Measurements from ENCODE around the gene CYP26B1.

The CYP26B1 gene

DNA sequence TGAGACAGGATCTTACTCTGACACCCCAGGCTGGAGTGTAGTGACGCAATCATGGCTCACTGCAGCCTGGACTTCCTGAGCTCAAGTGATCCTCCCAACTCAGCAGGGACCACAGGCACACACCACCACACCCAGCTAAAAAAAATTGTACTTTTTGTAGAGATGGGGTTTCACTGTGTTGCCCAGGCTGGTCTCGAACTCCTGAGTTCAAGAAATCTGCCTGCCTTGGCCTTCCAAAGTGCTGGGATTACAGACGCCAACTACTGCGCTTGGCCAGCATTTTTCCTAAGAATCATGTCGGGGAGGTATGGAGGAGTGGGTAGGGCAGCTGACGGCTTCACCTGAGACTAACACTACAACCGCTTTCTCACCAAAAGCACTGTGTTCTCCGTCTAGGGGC, 50.4 kb downstream of the CYP26B1 start:
- Histone ChIP-seq H3K27ac (no peak overlapping the region), H3K4me3 (no peak overlapping the region)
- DNase-seq (ENCODE audit: low spot score) = peak; percentile 58
- TF ChIP-seq, protein P1, sequence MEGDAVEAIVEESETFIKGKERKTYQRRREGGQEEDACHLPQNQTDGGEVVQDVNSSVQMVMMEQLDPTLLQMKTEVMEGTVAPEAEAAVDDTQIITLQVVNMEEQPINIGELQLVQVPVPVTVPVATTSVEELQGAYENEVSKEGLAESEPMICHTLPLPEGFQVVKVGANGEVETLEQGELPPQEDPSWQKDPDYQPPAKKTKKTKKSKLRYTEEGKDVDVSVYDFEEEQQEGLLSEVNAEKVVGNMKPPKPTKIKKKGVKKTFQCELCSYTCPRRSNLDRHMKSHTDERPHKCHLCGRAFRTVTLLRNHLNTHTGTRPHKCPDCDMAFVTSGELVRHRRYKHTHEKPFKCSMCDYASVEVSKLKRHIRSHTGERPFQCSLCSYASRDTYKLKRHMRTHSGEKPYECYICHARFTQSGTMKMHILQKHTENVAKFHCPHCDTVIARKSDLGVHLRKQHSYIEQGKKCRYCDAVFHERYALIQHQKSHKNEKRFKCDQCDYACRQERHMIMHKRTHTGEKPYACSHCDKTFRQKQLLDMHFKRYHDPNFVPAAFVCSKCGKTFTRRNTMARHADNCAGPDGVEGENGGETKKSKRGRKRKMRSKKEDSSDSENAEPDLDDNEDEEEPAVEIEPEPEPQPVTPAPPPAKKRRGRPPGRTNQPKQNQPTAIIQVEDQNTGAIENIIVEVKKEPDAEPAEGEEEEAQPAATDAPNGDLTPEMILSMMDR (IDR thresholded peaks at IDR 0.05) = no peak

DNA sequence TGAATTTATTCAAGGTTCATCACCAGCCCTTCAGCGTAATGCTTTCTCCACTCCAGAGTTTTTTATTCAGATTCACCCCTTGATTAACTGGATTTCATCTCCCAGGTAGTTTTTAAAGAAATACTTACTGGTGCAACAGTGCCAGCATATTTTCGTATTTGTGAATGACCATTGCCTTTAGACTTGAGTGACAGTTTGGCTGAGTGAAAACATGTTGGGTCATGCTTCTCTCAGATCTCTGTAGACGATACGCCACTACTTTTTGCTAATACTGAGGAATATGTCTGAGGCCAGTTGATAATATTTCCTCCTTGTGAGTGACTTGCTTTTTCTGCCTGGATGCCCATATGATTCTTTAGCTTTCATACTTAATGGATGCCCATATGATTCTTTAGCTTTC, 51.5 kb downstream of the CYP26B1 start:
- H3K4me3 ChIP-seq = no peak overlapping the region
- DNase-seq (ENCODE audit: low spot score) = no peak
- TF ChIP-seq, protein P1 (IDR thresholded peaks at IDR 0.05) = no peak
- no peak overlapping the region for H3K27ac ChIP-seq

DNA sequence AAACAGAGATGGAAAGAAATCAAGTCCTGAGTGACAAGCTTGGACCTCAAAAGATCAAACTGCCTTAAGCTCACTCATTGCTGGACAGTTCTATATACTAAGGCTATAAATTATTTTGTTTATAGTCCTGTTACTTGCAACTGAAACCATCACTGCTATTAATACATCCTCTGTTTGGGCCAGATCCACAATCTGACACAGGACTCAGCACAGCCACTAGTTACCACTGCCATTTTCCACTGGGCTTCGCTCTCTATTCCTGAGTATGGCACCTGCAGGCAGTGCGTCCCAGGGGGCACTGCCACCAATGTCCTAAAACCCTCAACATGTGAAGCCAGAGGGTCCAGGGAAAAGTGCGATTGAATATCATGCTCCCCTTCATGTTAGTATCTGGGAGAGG, 52.3 kb downstream of the CYP26B1 start:
- TF ChIP-seq, protein P1 (IDR thresholded peaks at IDR 0.05) = no peak
- H3K27ac ChIP-seq = no peak overlapping the region
- peak; percentile 41 for DNase-seq (ENCODE audit: low spot score)
- no peak overlapping the region for H3K4me3 ChIP-seq

DNA sequence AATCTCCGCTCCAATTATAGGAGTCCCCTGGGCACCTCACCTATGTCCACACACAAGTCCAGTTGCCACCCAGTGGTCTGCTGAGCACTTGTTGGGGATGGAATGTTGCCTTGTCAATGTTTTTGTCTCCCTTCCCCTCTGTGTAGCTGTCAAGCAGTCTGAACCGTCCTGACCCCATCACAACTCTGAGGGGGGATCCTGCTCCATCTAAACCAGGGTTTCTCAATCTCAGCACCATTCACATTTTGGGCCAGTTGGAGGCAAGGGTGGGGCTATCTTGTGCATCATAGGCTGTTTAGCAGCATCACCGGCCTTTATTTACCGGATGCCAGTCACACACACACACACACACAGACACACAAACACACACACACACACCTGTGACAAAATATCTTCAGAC, 53.0 kb downstream of the CYP26B1 start:
- peak; percentile 31 for DNase-seq (ENCODE audit: low spot score)

DNA sequence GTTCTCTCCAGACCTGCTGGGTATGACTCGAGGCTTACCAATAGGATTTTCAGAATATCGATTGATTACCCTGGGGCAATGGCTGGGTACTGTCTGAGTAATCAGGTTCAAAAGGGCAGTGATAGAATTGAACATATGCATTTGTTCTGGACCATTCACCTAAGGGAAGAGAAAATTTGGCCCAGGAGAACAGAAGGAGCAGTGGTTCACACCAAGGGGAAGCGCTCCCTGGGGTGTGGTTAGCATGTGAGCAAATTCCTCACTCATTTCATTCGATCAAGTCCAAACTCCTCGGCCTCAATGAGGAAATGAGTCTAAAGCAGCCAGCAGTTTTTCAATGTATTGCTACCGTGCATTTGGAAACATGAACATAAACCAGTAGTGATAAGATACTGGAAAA, 55.6 kb downstream of the CYP26B1 start:
- Histone ChIP-seq H3K27ac (no peak overlapping the region), H3K4me3 (no peak overlapping the region)
- DNase-seq (ENCODE audit: low spot score) = no peak
- TF ChIP-seq, protein P1 (IDR thresholded peaks at IDR 0.05) = no peak

More for the DNA sequence above, 53.0 kb downstream of the CYP26B1 start:
- no peak overlapping the region for H3K27ac ChIP-seq
- no peak overlapping the region for H3K4me3 ChIP-seq
- TF ChIP-seq, protein P1 (IDR thresholded peaks at IDR 0.05) = no peak

DNA sequence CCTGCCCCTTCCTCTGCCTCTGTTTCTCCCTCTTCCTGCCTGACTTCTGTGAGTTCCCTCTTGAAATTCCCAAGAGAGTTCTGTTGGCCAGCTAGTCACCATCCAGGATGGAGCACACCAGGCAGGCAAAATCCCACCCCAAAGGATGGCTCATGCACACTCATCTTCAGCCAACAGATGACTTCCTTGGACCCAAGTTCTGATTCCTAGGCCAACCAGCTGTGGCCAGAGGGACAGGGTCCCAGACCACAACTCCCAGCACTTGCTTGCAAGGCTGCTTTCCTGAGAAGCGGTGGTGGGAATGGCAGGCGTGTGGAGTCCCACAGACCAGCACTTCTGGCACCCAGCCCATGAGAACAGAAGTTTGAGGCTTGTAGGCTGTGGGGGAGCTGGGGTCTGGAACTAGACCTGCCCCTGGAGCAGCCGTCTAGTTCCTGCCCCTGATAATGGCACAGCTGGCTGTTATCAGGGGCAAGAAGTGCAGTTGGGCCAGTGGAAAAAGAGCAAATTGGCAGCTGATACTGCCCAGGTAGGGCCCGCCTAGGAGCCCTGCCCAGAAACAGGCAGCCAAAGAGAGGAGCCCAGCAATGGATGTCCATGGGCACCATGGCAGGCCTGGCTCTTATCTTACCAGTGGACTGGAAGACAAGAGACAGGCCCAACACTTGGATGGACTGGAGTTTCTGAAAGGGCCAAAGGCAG, 56.7 kb downstream of the CYP26B1 start:
- TF ChIP-seq, protein P1 (IDR thresholded peaks at IDR 0.05) = no peak

DNA sequence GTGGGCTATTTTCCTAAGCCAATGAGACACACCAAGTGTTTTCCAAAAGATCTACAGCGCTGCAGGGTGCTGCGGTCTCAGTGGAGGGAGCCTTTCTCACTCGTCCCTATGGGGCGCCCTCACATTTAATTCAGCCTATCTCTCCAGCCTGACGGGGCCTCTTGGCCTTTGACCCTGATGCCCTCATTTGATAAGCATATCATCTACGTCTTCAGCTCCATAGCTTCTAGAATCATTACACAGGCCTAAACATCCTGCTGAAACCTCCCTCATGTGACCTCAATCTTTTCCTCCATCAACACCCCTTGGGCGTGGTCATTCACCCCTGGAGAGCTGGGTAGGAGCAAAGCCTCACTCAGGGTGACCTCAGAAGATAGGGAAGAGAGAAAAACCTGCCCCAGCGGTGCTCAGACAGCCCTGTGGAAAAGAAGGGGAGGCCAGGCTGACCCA, 57.4 kb downstream of the CYP26B1 start:
- TF ChIP-seq, protein P1 (IDR thresholded peaks at IDR 0.05) = no peak
- Histone ChIP-seq H3K27ac (no peak overlapping the region), H3K4me3 (no peak overlapping the region)
- no peak for DNase-seq (ENCODE audit: low spot score)

More for the DNA sequence above, 56.7 kb downstream of the CYP26B1 start:
- no peak for DNase-seq (ENCODE audit: low spot score)
- Histone ChIP-seq H3K27ac (no peak overlapping the region), H3K4me3 (no peak overlapping the region)
